Fibroblast of lung (primary cell): ENCODE data around the gene OTOP2. TPM values are rescaled to one million over a fixed set of nuclear protein-coding genes. Genes with fewer than 3 reads are reported as not detected.

Experiments
- DNase-seq, 2 donors: peaks; one replicate each; pipeline versions ENCODE4 v3.0.0 to v3.0.0-alpha.2; 2010; ENCODE audit warnings: low read depth in 2 of 2
- H2AFZ ChIP-seq: 2 replicates; pipeline ENCODE4 v1.5.1; 2012; ENCODE audit warnings: low read length, control low read depth, inconsistent platforms
- H3K27ac ChIP-seq: 2 replicates; pipeline ENCODE4 v1.5.1; 2011; ENCODE audit warnings: low read length, control low read depth; ENCODE audit not compliant: insufficient read depth
- H3K27me3 ChIP-seq: 2 replicates; pipeline ENCODE4 v1.5.1; 2011; ENCODE audit warnings: mild to moderate bottlenecking, low read length; ENCODE audit not compliant: control insufficient read depth, insufficient read depth
- H3K36me3 ChIP-seq: 2 replicates; pipeline ENCODE4 v1.5.1; 2011; ENCODE audit warnings: low read length; ENCODE audit not compliant: control insufficient read depth, insufficient read depth
- H3K4me1 ChIP-seq: 2 replicates; pipeline ENCODE4 v1.5.1; 2011; ENCODE audit warnings: low read length; ENCODE audit not compliant: control insufficient read depth, insufficient read depth; ENCODE audit errors: extremely low read depth
- H3K4me2 ChIP-seq: 2 replicates; pipeline ENCODE4 v1.5.1; 2011; ENCODE audit warnings: low read length, control low read depth; ENCODE audit not compliant: insufficient read depth; ENCODE audit errors: extremely low read depth
- H3K4me3 ChIP-seq, 4 experiments: fragments of 200-600 bp in 1 of 4; sonication (generic) in 1 of 4; replicated peaks in 1 of 4; 2 replicates each; pipeline ENCODE4 v1.5.1; 2011 to 2016; ENCODE audit warnings: low read length in 4 of 4, low read depth in 3 of 4, mild to moderate bottlenecking in 3 of 4, control low read depth in 2 of 4, inconsistent platforms in 1 of 4, mixed read lengths in 1 of 4; ENCODE audit not compliant: insufficient read depth in 1 of 4; ENCODE audit errors: control extremely low read depth in 1 of 4
- H3K79me2 ChIP-seq: 2 replicates; pipeline ENCODE4 v1.5.1; 2012; ENCODE audit warnings: mild to moderate bottlenecking, low read length, inconsistent platforms; ENCODE audit not compliant: control insufficient read depth, insufficient read depth
- H3K9ac ChIP-seq: 2 replicates; pipeline ENCODE4 v1.5.1; 2011; ENCODE audit warnings: mild to moderate bottlenecking, low read length, control low read depth; ENCODE audit not compliant: insufficient read depth
- H3K9me3 ChIP-seq: 2 replicates; pipeline ENCODE4 v1.5.1; 2012; ENCODE audit warnings: low read depth, low read length; ENCODE audit not compliant: control insufficient read depth, insufficient read depth
- H4K20me1 ChIP-seq: 2 replicates; pipeline ENCODE4 v1.5.1; 2011; ENCODE audit warnings: low read length; ENCODE audit not compliant: control insufficient read depth, insufficient read depth; ENCODE audit errors: extremely low read depth
- CTCF ChIP-seq, 2 donors: IDR thresholded peaks in 1 of 2; conservative IDR thresholded peaks in 1 of 2; 1 replicate in 1 of 2; 2 replicates in 1 of 2; pipeline ENCODE4 v1.5.1; 2011 to 2012; ENCODE audit warnings: low read length in 2 of 2, control low read depth in 1 of 2, inconsistent platforms in 1 of 2, low read depth in 1 of 2, mild to moderate bottlenecking in 1 of 2
- EZH2 ChIP-seq: IDR thresholded peaks from 2 replicates; pipeline ENCODE4 v1.5.1; 2012; ENCODE audit warnings: low read length, control low read depth, mild to moderate bottlenecking; ENCODE audit errors: missing control alignments
- polyA plus RNA-seq, 2 donors: library from polyadenylated mRNA; depleted of rRNA in 1 of 2; stranded (reverse) in 1 of 2; unstranded in 1 of 2; fragments of >200 nt; gene quantifications; 2 replicates each; pipeline ENCODE4 v1.2.1, GENCODE V29; 2011 to 2012; ENCODE audit warnings: missing spikeins in 1 of 2
- total RNA-seq: library from RNA; depleted of rRNA; stranded (reverse); fragments of >200 nt; gene quantifications from 2 replicates; pipeline ENCODE4 v1.2.1, GENCODE V29; 2014

The OTOP2 gene
- total and polyA plus RNA-seq, 2 donors (not counting 1 experiment from before 2014, with no cell fraction given) = not detected

- H3K27ac ChIP-seq = no peak overlapping the region
- H3K36me3 ChIP-seq = no peaks in the 10 kb centered on the region
- H3K79me2 ChIP-seq = no peaks in the 10 kb centered on the region
- H3K4me1 ChIP-seq = peaks cover 10% of the 10 kb centered on the region
- H2AFZ ChIP-seq = no peak overlapping the region
- no peak overlapping the region for H3K4me3 ChIP-seq
- TF ChIP-seq EZH2 (no peak), CTCF (conservative IDR thresholded peaks at IDR 0.05 in 1 of 2, IDR thresholded peaks at IDR 0.05 in 1 of 2; ENCODE audit: low read depth in 1 of 2, low read length in 2 of 2) (no peak)
- DNase-seq = no peak
- H4K20me1 ChIP-seq = no peaks in the 10 kb centered on the region
- no peaks in the 10 kb centered on the region for H3K9me3 ChIP-seq
- peaks cover 18% of the 10 kb centered on the region for H3K27me3 ChIP-seq
- H3K9ac ChIP-seq = no peak overlapping the region
- no peak overlapping the region for H3K4me2 ChIP-seq
Measured at GRCh38 chr17:74977802-74978201, 53.7 kb downstream of the OTOP2 start.

- Histone ChIP-seq H2AFZ (no peak overlapping the region), H3K4me3 (no peak overlapping the region), H3K79me2 (no peaks in the 10 kb centered on the region), H3K27me3 (peaks cover 14% of the 10 kb centered on the region), H4K20me1 (no peaks in the 10 kb centered on the region), H3K4me1 (peaks cover 10% of the 10 kb centered on the region), H3K9ac (no peak overlapping the region), H3K36me3 (no peaks in the 10 kb centered on the region), H3K9me3 (no peaks in the 10 kb centered on the region), H3K4me2 (no peak overlapping the region), H3K27ac (no peak overlapping the region)
- TF ChIP-seq CTCF (conservative IDR thresholded peaks at IDR 0.05 in 1 of 2, IDR thresholded peaks at IDR 0.05 in 1 of 2; ENCODE audit: low read depth in 1 of 2, low read length in 2 of 2) = no peak
- TF ChIP-seq EZH2 = no peak
- no peak for DNase-seq
Measured at GRCh38 chr17:74978240-74978639, 54.2 kb downstream of the OTOP2 start.

GRCh38 chr17:74979408-74980146, 55.5 kb downstream of the OTOP2 start:
- DNase-seq = no peak
- H4K20me1 ChIP-seq = no peaks in the 10 kb centered on the region
- no peaks in the 10 kb centered on the region for H3K36me3 ChIP-seq
- peaks cover 5% of the 10 kb centered on the region for H3K27me3 ChIP-seq
- no peak overlapping the region for H3K4me3 ChIP-seq
- TF ChIP-seq CTCF (conservative IDR thresholded peaks at IDR 0.05 in 1 of 2, IDR thresholded peaks at IDR 0.05 in 1 of 2; ENCODE audit: low read depth in 1 of 2, low read length in 2 of 2) = no peak
- TF ChIP-seq EZH2 = no peak
- peaks cover 10% of the 10 kb centered on the region for H3K4me1 ChIP-seq
- no peak overlapping the region for H3K9ac ChIP-seq
- no peak overlapping the region for H3K27ac ChIP-seq
- no peak overlapping the region for H2AFZ ChIP-seq
- H3K9me3 ChIP-seq = no peaks in the 10 kb centered on the region
- no peaks in the 10 kb centered on the region for H3K79me2 ChIP-seq
- H3K4me2 ChIP-seq = no peak overlapping the region
